HCT116 (cell line): ENCODE data around the gene DGCR8.

Experiments used
- ATF3 ChIP-seq: IDR thresholded peaks from 2 replicates; pipeline ENCODE4 v1.6.1; 2012
- CEBPB ChIP-seq: IDR thresholded peaks from 2 replicates; pipeline ENCODE4 v1.6.1; 2012; ENCODE audit warnings: low read depth
- CTCF ChIP-seq, 3 experiments: fragments of 200-600 bp in 1 of 3; sonication (generic) in 1 of 3; IDR thresholded peaks in 2 of 3; conservative IDR thresholded peaks in 1 of 3; 2 replicates each; pipeline ENCODE4 v1.5.1; 2012 to 2017; ENCODE audit warnings: low read depth in 2 of 3, low read length in 2 of 3, antibody characterized with exemption in 1 of 3, borderline replicate concordance in 1 of 3, control low read depth in 1 of 3, mild to moderate bottlenecking in 1 of 3, mixed read lengths in 1 of 3, mixed run types in 1 of 3, moderate library complexity in 1 of 3; ENCODE audit not compliant: insufficient read depth in 1 of 3
- ELF1 ChIP-seq: IDR thresholded peaks from 2 replicates; pipeline ENCODE4 v1.6.1; 2012; ENCODE audit warnings: low read depth, borderline replicate concordance
- EZH2 ChIP-seq: fragments of 200-600 bp; sonication (generic); IDR thresholded peaks from 2 replicates; pipeline ENCODE4 v1.6.1; 2017; ENCODE audit warnings: antibody characterized with exemption, mixed run types
- EZH2phosphoT487 ChIP-seq: fragments of 200-600 bp; IDR thresholded peaks from 2 replicates; pipeline ENCODE4 v1.6.1; 2018; ENCODE audit warnings: antibody characterized with exemption, borderline replicate concordance
- FOSL1 ChIP-seq: IDR thresholded peaks from 2 replicates; pipeline ENCODE4 v1.6.1; 2012; ENCODE audit warnings: low read depth
- MAX ChIP-seq: IDR thresholded peaks from 2 replicates; pipeline ENCODE4 v1.6.1; 2012
- POLR2A ChIP-seq: IDR thresholded peaks from 2 replicates; pipeline ENCODE4 v1.7.0; 2011; ENCODE audit warnings: borderline replicate concordance; ENCODE audit not compliant: insufficient read depth, insufficient read length; ENCODE audit errors: extremely low read depth
- RAD21 ChIP-seq: IDR thresholded peaks from 2 replicates; pipeline ENCODE4 v1.6.1; 2012; ENCODE audit warnings: low read depth, mild to moderate bottlenecking
- REST ChIP-seq: IDR thresholded peaks from 2 replicates; pipeline ENCODE4 v1.6.1; 2012; ENCODE audit warnings: low read depth

GRCh38 chr22:20053407-20054033 is 26.5 kb upstream of the DGCR8 start:
- TF ChIP-seq CTCF (IDR thresholded peaks at IDR 0.05 in 2 of 3, conservative IDR thresholded peaks at IDR 0.05 in 1 of 3; ENCODE audit: borderline replicate concordance in 1 of 3, insufficient read depth in 1 of 3, low read depth in 2 of 3, low read length in 2 of 3) (no peak), ATF3 (no peak), POLR2A (no peak), RAD21 (no peak), CEBPB (no peak), EZH2 (no peak), EZH2phosphoT487 (no peak), ELF1 (no peak), REST (no peak), MAX (no peak), FOSL1 (no peak)
